Panc1 (cell line): Measurements from ENCODE around the gene ZBTB46. TPM values are rescaled to one million over a fixed set of nuclear protein-coding genes. Genes with fewer than 3 reads are reported as not detected.

Source experiments
- ATAC-seq: fragments of 200-7000 bp; cut with Tn5 transposase; 2 replicates; pipeline ENCODE4 v1.9.1; 2020; ENCODE audit warnings: mild to moderate bottlenecking, moderate library complexity
- BruUV-seq: library from RNA; stranded (reverse); fragments of 400-500 nt; replicated peaks from 2 replicates; lab custom pipeline; 2021; lab: Mats Ljungman, UMichigan
- CTCF ChIA-PET: fragments of 300-600 bp; sonication (Branson Sonifier 250); formaldehyde crosslinking; loops from one replicate; lab custom pipeline; 2022; ENCODE audit warnings: antibody characterized with exemption; lab: Charles Lee
- POLR2A ChIA-PET: fragments of 300-600 bp; sonication (Branson Sonifier 250); formaldehyde crosslinking; loops from one replicate; lab custom pipeline; 2022; ENCODE audit warnings: antibody characterized with exemption; lab: Charles Lee
- DNase-seq: peaks from one replicate; pipeline ENCODE4 v3.0.0-alpha.2; 2010; ENCODE audit warnings: low read depth, low spot score
- H3K27ac ChIP-seq: 2 replicates; pipeline ENCODE4 v1.5.1; 2011; ENCODE audit warnings: mild to moderate bottlenecking, low read length, inconsistent platforms
- H3K27me3 ChIP-seq: fragments of 200-500 bp; sonication (Bioruptor generic); 2 replicates; pipeline ENCODE4 v1.6.0; 2014; ENCODE audit warnings: low read length, inconsistent platforms; ENCODE audit not compliant: control insufficient read depth, insufficient read depth
- H3K36me3 ChIP-seq: fragments of 200-500 bp; sonication (Bioruptor generic); 2 replicates; pipeline ENCODE4 v1.5.1; 2014; ENCODE audit warnings: inconsistent platforms, mild to moderate bottlenecking, low read length, moderate library complexity; ENCODE audit not compliant: control insufficient read depth, insufficient read depth
- H3K4me1 ChIP-seq: 2 replicates; pipeline ENCODE4 v1.5.1; 2011; ENCODE audit warnings: inconsistent platforms, mild to moderate bottlenecking, low read length, moderate library complexity; ENCODE audit not compliant: control insufficient read depth, insufficient read depth
- H3K4me3 ChIP-seq, 2 experiments: 2 replicates each; pipeline ENCODE4 v1.5.1; 2011 to 2012; ENCODE audit warnings: low read depth in 2 of 2, low read length in 2 of 2, mild to moderate bottlenecking in 2 of 2, inconsistent platforms in 1 of 2, moderate library complexity in 1 of 2
- H3K9me3 ChIP-seq: fragments of 200-500 bp; sonication (Bioruptor generic); 2 replicates; pipeline ENCODE4 v1.5.1; 2014; ENCODE audit warnings: low read depth, mild to moderate bottlenecking, inconsistent platforms, low read length, moderate library complexity; ENCODE audit not compliant: control insufficient read depth, insufficient read depth
- CTCF ChIP-seq: fragments of 450-650 bp; IDR thresholded peaks from 2 replicates; pipeline ENCODE4 v1.5.1; 2017; ENCODE audit warnings: mild to moderate bottlenecking
- POLR2AphosphoS5 ChIP-seq: IDR thresholded peaks from 2 replicates; pipeline ENCODE4 v1.6.1; 2012; ENCODE audit warnings: mild to moderate bottlenecking, low read depth, low read length, moderate library complexity
- REST ChIP-seq, 2 experiments: IDR thresholded peaks; 2 replicates each; pipeline ENCODE4 v1.6.1; 2011 to 2012; ENCODE audit warnings: low read depth in 2 of 2, control low read depth in 1 of 2, low read length in 1 of 2, mild to moderate bottlenecking in 1 of 2, moderate library complexity in 1 of 2; ENCODE audit not compliant: insufficient read depth in 1 of 2
- SIN3A ChIP-seq: IDR thresholded peaks from 2 replicates; pipeline ENCODE4 v1.6.1; 2012; ENCODE audit warnings: low read depth, mild to moderate bottlenecking, low read length, moderate library complexity, borderline replicate concordance; ENCODE audit not compliant: insufficient read depth
- TCF7L2 ChIP-seq: IDR thresholded peaks from 2 replicates; pipeline ENCODE4 v1.6.1; 2011; ENCODE audit warnings: mild to moderate bottlenecking, low read depth, low read length, inconsistent platforms
- in situ Hi-C: cut with HindIII; loops from 2 replicates; pipeline ENCODE4 v1.10.0; 2016; ENCODE audit warnings: low sequenced_read_pairs, low pct_unique_long_range_greater_than_20kb
- intact Hi-C: fragments of 100-400 bp; cut with micrococcal nuclease; formaldehyde crosslinking; loops from one replicate; pipeline ENCODE4 v1.10.0; 2022; ENCODE audit not compliant: unreplicated experiment
- total RNA-seq: library from RNA; stranded (reverse); gene quantifications from one replicate; pipeline ENCODE4 v1.2.1, GENCODE V29; 2021; ENCODE audit not compliant: unreplicated experiment

ZBTB46 gene
- total RNA-seq, 1 experiment from 2014 or later: 15.2 TPM

GRCh38 chr20:63765902-63766301 is 65.2 kb downstream of the ZBTB46 start:
- ChIA-PET CTCF (interaction anchor here (0.5 kb wide), 1 partner anchor 51 kb away, joined by 4 read pairs; no protein-coding TSS in a partner anchor), POLR2A (no interaction called here)
- H3K4me1 ChIP-seq: no peaks in the 10 kb centered on the region
- intact Hi-C loops (no loop called here), in situ Hi-C loops (no loop called here)
- no peaks in the 10 kb centered on the region for H3K36me3 ChIP-seq
- no peak overlapping the region for H3K27ac ChIP-seq
- H3K9me3 ChIP-seq: no peaks in the 10 kb centered on the region
- TF ChIP-seq POLR2AphosphoS5: no peak
- no peak for TF ChIP-seq REST (IDR thresholded peaks at IDR 0.05; ENCODE audit: insufficient read depth in 1 of 2, low read depth in 2 of 2, low read length in 1 of 2)
- no peak for TF ChIP-seq SIN3A
- TF ChIP-seq CTCF: no peak
- TF ChIP-seq TCF7L2: no peak
- BruUV-seq: no TSS peak
- no peak for DNase-seq
- no peak overlapping the region for H3K4me3 ChIP-seq
- ATAC-seq: no peak
- H3K27me3 ChIP-seq: no peaks in the 10 kb centered on the region

GRCh38 chr20:63765082-63765873 is 65.8 kb downstream of the ZBTB46 start:
- no peak overlapping the region for H3K27ac ChIP-seq
- DNase-seq (no peak), ATAC-seq (no peak)
- H3K4me3 ChIP-seq: no peak overlapping the region
- no peaks in the 10 kb centered on the region for H3K36me3 ChIP-seq
- no TSS peak for BruUV-seq
- ChIA-PET CTCF (no interaction called here), POLR2A (no interaction called here)
- in situ Hi-C loops: no loop called here
- intact Hi-C loops: no loop called here
- no peaks in the 10 kb centered on the region for H3K9me3 ChIP-seq
- no peak for TF ChIP-seq SIN3A
- TF ChIP-seq TCF7L2: no peak
- TF ChIP-seq CTCF: no peak
- TF ChIP-seq POLR2AphosphoS5: no peak
- H3K27me3 ChIP-seq: no peaks in the 10 kb centered on the region
- no peaks in the 10 kb centered on the region for H3K4me1 ChIP-seq
